Lung (tissue), 16 donors: Measurements from ENCODE around the gene ELF4. TPM values are rescaled to one million over a fixed set of nuclear protein-coding genes. Genes with fewer than 3 reads are reported as not detected.

Experiments used
- ATAC-seq: fragments of 200-7000 bp; cut with Tn5 transposase; one replicate; pipeline ENCODE4 v1.9.1; 2020; ENCODE audit warnings: moderate number of reproducible peaks; ENCODE audit not compliant: insufficient read depth, low FRiP score
- DNase-seq, 3 donors: peaks; one replicate each; pipeline ENCODE4 v3.0.0-alpha.2; 2013 to 2017
- H3K27ac ChIP-seq, 2 donors: one replicate each; pipeline ENCODE4 v1.5.1; 2013; ENCODE audit warnings: mild to moderate bottlenecking in 2 of 2, moderate library complexity in 2 of 2, control low read depth in 1 of 2, inconsistent platforms in 1 of 2, low read depth in 1 of 2, low read length in 1 of 2
- H3K27me3 ChIP-seq, 3 donors: one replicate each; pipeline ENCODE4 v1.5.1; 2013; ENCODE audit warnings: low read length in 2 of 3; ENCODE audit not compliant: control insufficient read depth in 3 of 3, insufficient read depth in 3 of 3
- H3K36me3 ChIP-seq, 4 donors: one replicate each; pipeline ENCODE4 v1.5.1; 2013; ENCODE audit warnings: low read length in 4 of 4, mild to moderate bottlenecking in 1 of 4, moderate library complexity in 1 of 4; ENCODE audit not compliant: control insufficient read depth in 4 of 4, insufficient read depth in 4 of 4
- H3K4me1 ChIP-seq, 5 donors: one replicate each; pipeline ENCODE4 v1.5.1; 2013; ENCODE audit warnings: low read length in 5 of 5, mild to moderate bottlenecking in 2 of 5, moderate library complexity in 1 of 5; ENCODE audit not compliant: control insufficient read depth in 5 of 5, insufficient read depth in 5 of 5
- H3K4me3 ChIP-seq: one replicate; pipeline ENCODE4 v1.5.1; 2013; ENCODE audit warnings: mild to moderate bottlenecking, control low read depth, moderate library complexity
- H3K9ac ChIP-seq, 2 donors: one replicate each; pipeline ENCODE4 v1.5.1; 2013; ENCODE audit warnings: low read length in 2 of 2, control low read depth in 1 of 2; ENCODE audit not compliant: insufficient read depth in 1 of 2
- H3K9me3 ChIP-seq, 4 donors: one replicate each; pipeline ENCODE4 v1.5.1; 2013; ENCODE audit warnings: low read length in 3 of 4, mild to moderate bottlenecking in 1 of 4, moderate library complexity in 1 of 4; ENCODE audit not compliant: control insufficient read depth in 4 of 4, insufficient read depth in 3 of 4
- WGBS, 2 donors: extraction: QIAGEN DNeasy Blood & Tissue Kit; methylation state at CpG; one replicate each; pipeline ENCODE4 v1.1.7; 2013; 5-methylcytosine and 5-hydroxymethylcytosine counted together
- long read RNA-seq, 5 donors: transcript quantifications; one replicate each; lab custom pipeline, GENCODE V29; 2026
- polyA plus RNA-seq, 2 donors: library from polyadenylated mRNA; stranded (reverse); fragments of 200-250 nt; gene quantifications; one replicate each; pipeline ENCODE4 v1.2.1, GENCODE V29; 2013
- total RNA-seq, 2 donors: library from RNA; depleted of rRNA in 1 of 2; stranded (reverse); fragments of >200 nt in 1 of 2; gene quantifications; one replicate each; pipeline ENCODE4 v1.2.1, GENCODE V29; 2014 to 2021
- TF ChIP-seq, protein P1 (sequence below): IDR thresholded peaks from 2 replicates; pipeline ENCODE4 v1.5.1; 2012; ENCODE audit warnings: mild to moderate bottlenecking; ENCODE audit errors: control extremely low read depth, extremely low read depth
- donor health status: control.
- donor health status: control.
- donor health status: Bipolar disorder and iron deficiency.
- donor health status: healthy.
- donor health status: DM: yes; HTN: yes; CAD: no.

Gene ELF4
- total RNA-seq (10 to 100 TPM; 12.6 to 20.2 TPM), polyA plus RNA-seq (10 to 100 TPM in 1 of 2 donors, 1 to 10 TPM in 1; 5.9 to 24.5 TPM)
- long read RNA-seq, donor 1, full-length matches to known transcripts, result 3 of 3 reads
- long read RNA-seq, donor 1, partial matches to known transcripts, result 0 of 3 reads
- long read RNA-seq, donor 1, other reads (novel, unspliced or antisense), result 0 of 3 reads
- long read RNA-seq, donor 2, full-length matches to known transcripts, result 1 of 1 reads
- long read RNA-seq, donor 2, partial matches to known transcripts, result 0 of 1 reads
- long read RNA-seq, donor 2, other reads (novel, unspliced or antisense), result 0 of 1 reads
- long read RNA-seq, donor 3, full-length matches to known transcripts, result 1 of 6 reads
- long read RNA-seq, donor 3, partial matches to known transcripts, result 5 of 6 reads
- long read RNA-seq, donor 3, other reads (novel, unspliced or antisense), result 0 of 6 reads
- long read RNA-seq, donor 4, result 0 reads
- long read RNA-seq, donor 5, full-length matches to known transcripts, result 2 of 2 reads
- long read RNA-seq, donor 5, partial matches to known transcripts, result 0 of 2 reads
- long read RNA-seq, donor 5, other reads (novel, unspliced or antisense), result 0 of 2 reads

DNA sequence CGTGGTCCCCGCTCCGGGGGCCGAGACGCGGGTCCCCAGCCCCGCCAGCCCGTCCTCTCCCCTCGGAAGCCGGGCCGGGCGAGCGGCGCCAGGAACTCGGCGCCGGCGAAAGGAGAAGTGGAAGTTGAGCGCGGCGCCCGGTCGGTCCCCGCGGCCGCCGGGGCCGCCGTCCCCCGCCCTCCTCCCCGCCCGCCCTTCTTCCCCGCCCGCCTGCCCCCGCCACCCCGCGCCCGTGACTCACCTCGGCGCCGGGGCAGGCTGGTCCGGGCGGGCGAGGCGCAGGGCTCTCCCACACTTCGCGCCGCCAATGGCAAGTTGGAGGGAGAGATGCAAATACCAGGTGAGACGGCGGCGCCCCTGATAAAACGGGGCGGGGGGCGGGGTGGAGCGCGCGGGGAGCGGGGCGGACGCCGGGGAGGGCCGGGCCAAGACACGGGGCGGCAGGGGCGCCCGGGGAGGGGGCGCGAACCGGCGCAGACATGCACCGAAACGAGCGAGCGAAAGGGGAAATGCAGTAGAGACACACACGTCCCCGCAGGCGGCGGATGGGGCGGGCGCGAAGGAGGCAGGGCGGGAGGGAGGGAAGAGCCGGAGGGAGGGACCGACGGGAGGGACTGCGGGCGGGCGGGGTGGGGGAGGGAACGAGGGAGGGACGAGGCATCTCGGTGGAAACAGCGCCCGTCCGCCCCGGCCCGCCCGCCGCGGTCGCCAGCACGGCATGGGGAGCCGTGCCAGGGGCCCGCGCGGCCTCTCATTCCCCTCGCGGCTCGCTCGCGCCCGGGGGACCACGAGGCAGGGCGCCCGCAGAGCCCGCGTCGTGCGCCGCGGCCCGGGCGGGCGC lies at the start of gene ELF4:
Gene ELF4, minus strand, starts transcription at position 119 of the 841 bp plus-strand sequence. CDS start 29,167 bp downstream, outside the sequence.
- Histone ChIP-seq H3K27ac (peak within 1 kb of the TSS; percentile 79 to 86), H3K4me3 (peak within 1 kb of the TSS; percentile 27), H3K9me3 (peaks cover 0 to 4% (median 0%) of the 10 kb centered on the region in 4 donors), H3K9ac (no peak within 1 kb of the TSS), H3K4me1 (peaks cover 0 to 7% (median 2%) of the 10 kb centered on the region in 5 donors), H3K36me3 (no peaks in the 10 kb centered on the region), H3K27me3 (no peaks in the 10 kb centered on the region)
- TF ChIP-seq, protein P1, sequence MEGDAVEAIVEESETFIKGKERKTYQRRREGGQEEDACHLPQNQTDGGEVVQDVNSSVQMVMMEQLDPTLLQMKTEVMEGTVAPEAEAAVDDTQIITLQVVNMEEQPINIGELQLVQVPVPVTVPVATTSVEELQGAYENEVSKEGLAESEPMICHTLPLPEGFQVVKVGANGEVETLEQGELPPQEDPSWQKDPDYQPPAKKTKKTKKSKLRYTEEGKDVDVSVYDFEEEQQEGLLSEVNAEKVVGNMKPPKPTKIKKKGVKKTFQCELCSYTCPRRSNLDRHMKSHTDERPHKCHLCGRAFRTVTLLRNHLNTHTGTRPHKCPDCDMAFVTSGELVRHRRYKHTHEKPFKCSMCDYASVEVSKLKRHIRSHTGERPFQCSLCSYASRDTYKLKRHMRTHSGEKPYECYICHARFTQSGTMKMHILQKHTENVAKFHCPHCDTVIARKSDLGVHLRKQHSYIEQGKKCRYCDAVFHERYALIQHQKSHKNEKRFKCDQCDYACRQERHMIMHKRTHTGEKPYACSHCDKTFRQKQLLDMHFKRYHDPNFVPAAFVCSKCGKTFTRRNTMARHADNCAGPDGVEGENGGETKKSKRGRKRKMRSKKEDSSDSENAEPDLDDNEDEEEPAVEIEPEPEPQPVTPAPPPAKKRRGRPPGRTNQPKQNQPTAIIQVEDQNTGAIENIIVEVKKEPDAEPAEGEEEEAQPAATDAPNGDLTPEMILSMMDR, result no peak
- DNase-seq (peak; percentile 41 to 63 (median 54)), ATAC-seq (peak; percentile 62)
- WGBS, 2 donors, result 0 to 32% methylated on average over 3 to 123 of the region's 123 CpGs

DNA sequence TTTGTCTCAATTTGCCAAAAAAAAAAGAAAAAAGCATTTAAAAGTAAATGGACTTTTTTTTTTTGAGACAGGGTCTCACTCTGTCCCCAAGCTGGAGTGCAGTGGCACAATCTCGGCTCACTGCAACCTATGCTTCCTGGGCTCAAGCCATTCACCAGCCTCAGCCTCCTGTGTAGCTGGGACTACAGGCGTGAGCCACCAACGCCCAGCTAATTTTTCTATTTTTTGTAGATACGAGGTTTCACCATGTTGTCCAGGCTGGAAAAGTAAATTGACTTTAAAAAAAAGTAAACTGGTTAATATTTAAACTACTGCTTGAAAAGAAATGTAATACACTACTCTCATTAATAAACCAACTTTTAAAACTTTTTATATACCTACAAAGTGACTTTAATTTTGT lies 49.5 kb upstream of the ELF4 start:
- Histone ChIP-seq H3K9me3 (no peaks in the 10 kb centered on the region), H3K9ac (no peak overlapping the region), H3K27me3 (no peaks in the 10 kb centered on the region), H3K36me3 (no peaks in the 10 kb centered on the region), H3K4me3 (no peak overlapping the region), H3K27ac (no peak overlapping the region), H3K4me1 (peaks cover 0 to 10% (median 0%) of the 10 kb centered on the region in 5 donors)
- ATAC-seq, result no peak
- no peak for DNase-seq
- 72 to 88% methylated on average over 4 of the region's 4 CpGs for WGBS, 2 donors
- TF ChIP-seq, protein P1, result no peak

DNA sequence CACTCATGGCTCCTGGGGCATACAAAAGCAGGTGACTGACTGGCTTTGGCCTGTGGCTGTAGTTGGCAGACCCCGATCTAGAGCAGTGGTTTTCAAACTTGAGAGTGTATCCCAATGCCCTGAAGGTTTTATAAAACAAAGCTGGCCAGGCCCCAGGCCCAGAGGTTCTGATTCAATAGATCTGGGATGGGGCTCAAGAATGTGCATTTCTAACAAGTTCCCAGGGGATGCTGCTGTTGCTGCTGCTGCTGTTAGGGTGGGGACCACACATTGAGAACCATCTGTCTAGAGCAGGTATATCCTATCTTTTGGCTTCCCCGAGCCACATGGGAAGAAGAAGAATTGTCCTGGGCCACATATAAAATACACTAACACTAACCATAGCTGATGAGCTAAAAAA lies 48.0 kb upstream of the ELF4 start:
- DNase-seq (no peak), ATAC-seq (no peak)
- H3K9ac ChIP-seq, result no peak overlapping the region
- no peak overlapping the region for H3K27ac ChIP-seq
- H3K9me3 ChIP-seq, result no peaks in the 10 kb centered on the region
- no peak overlapping the region for H3K4me3 ChIP-seq
- H3K4me1 ChIP-seq, result peaks cover 0 to 4% (median 0%) of the 10 kb centered on the region in 5 donors
- WGBS, 2 donors, result 83 to 94% methylated on average over 2 of the region's 2 CpGs
- H3K27me3 ChIP-seq, result no peaks in the 10 kb centered on the region
- H3K36me3 ChIP-seq, result peaks cover 0 to 4% (median 0%) of the 10 kb centered on the region in 4 donors
- TF ChIP-seq, protein P1, result no peak
